K562 (cell line): ENCODE data around the gene CD69. TPM values are rescaled to one million over a fixed set of nuclear protein-coding genes. Genes with fewer than 3 reads are reported as not detected.

Experiments used
- FOXP1 ChIP-seq: sonication (generic); formaldehyde crosslinking; IDR thresholded peaks from 2 replicates; pipeline ENCODE4 v1.8.0; 2022; ENCODE audit warnings: mild to moderate bottlenecking, missing genetic modification reagents
- GATA2 ChIP-seq: sonication (generic); formaldehyde crosslinking; IDR thresholded peaks from 2 replicates; pipeline ENCODE4 v1.4.0; 2020; ENCODE audit warnings: mild to moderate bottlenecking, missing genetic modification reagents
- LCOR ChIP-seq: sonication (generic); formaldehyde crosslinking; IDR thresholded peaks from 2 replicates; pipeline ENCODE4 v1.8.0; 2022; ENCODE audit warnings: mild to moderate bottlenecking, missing genetic modification reagents
- MCM2 ChIP-seq: fragments of 450-650 bp; IDR thresholded peaks from 2 replicates; pipeline ENCODE4 v1.6.1; 2017; ENCODE audit warnings: low read depth, mild to moderate bottlenecking
- NKRF ChIP-seq: fragments of 450-650 bp; IDR thresholded peaks from 2 replicates; pipeline ENCODE4 v1.6.1; 2016; ENCODE audit warnings: borderline replicate concordance
- SIN3A ChIP-seq, 2 experiments: fragments of 150-350 bp in 1 of 2; IDR thresholded peaks; 2 replicates each; pipeline ENCODE4 v1.6.1; 2011 to 2016; ENCODE audit warnings: borderline replicate concordance in 2 of 2, low read depth in 2 of 2, low read length in 2 of 2, mild to moderate bottlenecking in 2 of 2, moderate library complexity in 2 of 2; ENCODE audit not compliant: control insufficient read depth in 1 of 2
- SOX6 ChIP-seq: fragments of 450-650 bp; IDR thresholded peaks from 2 replicates; pipeline ENCODE4 v1.6.1; 2014; ENCODE audit warnings: mild to moderate bottlenecking
- TEAD2 ChIP-seq: fragments of 450-650 bp; IDR thresholded peaks from 2 replicates; pipeline ENCODE4 v1.6.1; 2016; ENCODE audit warnings: missing genetic modification characterization, control low read depth, missing compliant biosample characterization
- ZBTB9 ChIP-seq: fragments of 450-650 bp; formaldehyde crosslinking; IDR thresholded peaks from 2 replicates; pipeline ENCODE4 v1.4.0; 2020; ENCODE audit warnings: mild to moderate bottlenecking, moderate library complexity
- ZNF318 ChIP-seq, 2 experiments: fragments of 450-650 bp; IDR thresholded peaks; 2 replicates each; pipeline ENCODE4 v1.6.1; 2016; ENCODE audit warnings: mild to moderate bottlenecking in 2 of 2, borderline replicate concordance in 1 of 2, low read depth in 1 of 2, moderate library complexity in 1 of 2
- ZNF717 ChIP-seq: fragments of 250-450 bp; sonication (Bioruptor Pico); IDR thresholded peaks from 2 replicates; pipeline ENCODE4 v1.5.0; 2021
- ZNF77 ChIP-seq: fragments of 250-450 bp; sonication (Bioruptor Pico); IDR thresholded peaks from 2 replicates; pipeline ENCODE4 v1.5.0; 2020
- ZNF778 ChIP-seq: fragments of 450-650 bp; formaldehyde crosslinking; IDR thresholded peaks from 2 replicates; pipeline ENCODE4 v1.4.0; 2020; ENCODE audit warnings: mild to moderate bottlenecking, moderate library complexity
- polyA plus RNA-seq, 8 experiments: library from polyadenylated mRNA; depleted of rRNA in 4 of 8; stranded (reverse) in 5 of 8; unstranded in 3 of 8; fragments of >200 nt; fragmentation: Nextera tagmentation in 2 of 8; fragmentation: Illumina TruSeq in 1 of 8; extraction: Ambion mirVana in 2 of 8; extraction: Trizol in 1 of 8; gene quantifications; 2 replicates each; pipeline versions ENCODE4 v1.2.1 to v1.2.3, GENCODE V29; 2011 to 2014; ENCODE audit warnings: inconsistent platforms in 1 of 8, missing spikeins in 1 of 8
- total RNA-seq, 7 experiments: library from RNA; depleted of rRNA in 6 of 7; stranded (reverse); fragments of >200 nt in 6 of 7; fragmentation: Illumina TruSeq in 2 of 7; extraction: Trizol in 2 of 7; gene quantifications; 2 replicates each; pipeline versions ENCODE4 v1.2.1 to v1.2.3, GENCODE V29; 2011 to 2021; ENCODE audit warnings: low replicate concordance in 1 of 7

Gene CD69
- total and polyA plus RNA-seq, 9 of the 15 experiments (the other 6 are each of a cell fraction or from before 2014, with no cell fraction given), result 11.7 to 243 (median 54.4) TPM

GRCh38 chr12:9760699-9761418 is at the start of gene CD69 (continued):
- TF ChIP-seq ZNF318 (IDR thresholded peaks at IDR 0.05; ENCODE audit: borderline replicate concordance in 1 of 2, low read depth in 1 of 2), result no peak
- no peak for TF ChIP-seq MCM2
- TF ChIP-seq ZBTB9 (CRISPR knock-in tag), result no peak
- peak; percentile 96 for TF ChIP-seq SOX6
- TF ChIP-seq ZNF717 (CRISPR knock-in tag), result no peak
- TF ChIP-seq NKRF, result no peak
- TF ChIP-seq ZNF778, result no peak
- no peak for TF ChIP-seq ZNF77 (CRISPR knock-in tag)
- no peak for TF ChIP-seq TEAD2 (tag)
- no peak for TF ChIP-seq FOXP1
- no peak for TF ChIP-seq GATA2 (CRISPR knock-in tag)
- no peak for TF ChIP-seq LCOR (CRISPR knock-in tag)
- TF ChIP-seq SIN3A (IDR thresholded peaks at IDR 0.05; ENCODE audit: borderline replicate concordance in 2 of 2, control insufficient read depth in 1 of 2, low read depth in 2 of 2, low read length in 2 of 2), result peak in 1 of 2 experiments; percentile 49; a peak in 1 of 4 replicates
